HS-5 (cell line): ENCODE data around the gene METRN.

ENCODE experiments used
- DNase-seq: peaks from one replicate; pipeline ENCODE4 v3.0.0-alpha.2; 2012; ENCODE audit warnings: low read depth

Gene METRN

GRCh38 chr16:760065-760464 is 45.1 kb downstream of the METRN start:
- no peak for DNase-seq

- DNase-seq, result no peak
Measured at GRCh38 chr16:760545-761343, 45.8 kb downstream of the METRN start, which contains the start of gene MSLN. TSS of gene MSLN (plus strand) at chr16:760734. CDS start at chr16:762681, 1,947 bp downstream.

DNA sequence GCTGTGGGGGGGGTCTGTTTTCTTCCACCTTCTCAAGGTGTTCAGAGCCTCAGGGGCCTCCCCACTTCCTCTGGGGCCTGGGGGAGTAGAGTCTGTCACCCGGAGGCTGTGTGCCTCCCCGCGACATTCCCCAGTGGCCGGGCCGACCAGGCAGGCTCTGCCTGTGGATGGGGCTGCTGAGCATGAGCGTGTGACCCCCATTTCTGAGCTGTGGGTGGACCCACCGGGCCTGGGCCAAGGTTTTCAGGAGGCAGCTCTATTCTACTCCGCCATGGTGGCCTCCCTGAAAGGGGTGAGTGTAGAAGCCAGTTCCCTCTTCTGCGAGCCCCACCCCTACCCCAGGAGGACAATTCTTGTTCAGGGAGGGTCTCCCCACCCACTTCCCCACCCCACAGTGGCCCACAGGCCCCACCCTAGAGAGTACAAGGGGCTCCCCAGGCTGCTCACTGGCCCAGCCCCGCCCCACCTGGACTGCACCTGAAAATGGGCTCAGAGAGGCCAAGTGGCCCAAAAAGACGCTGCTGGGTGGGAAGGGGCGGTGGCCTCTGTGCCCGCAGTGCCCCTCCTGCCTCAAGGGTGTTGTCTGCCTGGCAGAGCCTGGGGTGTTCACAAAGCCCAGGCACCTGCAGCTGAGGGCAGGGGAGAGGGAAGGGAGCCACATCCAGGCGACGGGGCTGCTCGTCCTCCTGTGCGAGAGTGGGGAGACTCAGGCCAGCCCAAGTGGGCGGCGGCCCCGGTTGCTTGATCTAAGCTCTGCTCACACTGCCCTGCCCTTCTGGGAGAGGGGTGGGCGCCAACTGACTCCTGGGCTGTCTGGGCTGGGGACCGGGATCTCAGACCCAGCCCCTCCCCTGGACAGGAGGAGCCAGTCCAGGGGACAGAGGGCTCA is 47.0 kb downstream of the METRN start:
- no peak for DNase-seq

DNA sequence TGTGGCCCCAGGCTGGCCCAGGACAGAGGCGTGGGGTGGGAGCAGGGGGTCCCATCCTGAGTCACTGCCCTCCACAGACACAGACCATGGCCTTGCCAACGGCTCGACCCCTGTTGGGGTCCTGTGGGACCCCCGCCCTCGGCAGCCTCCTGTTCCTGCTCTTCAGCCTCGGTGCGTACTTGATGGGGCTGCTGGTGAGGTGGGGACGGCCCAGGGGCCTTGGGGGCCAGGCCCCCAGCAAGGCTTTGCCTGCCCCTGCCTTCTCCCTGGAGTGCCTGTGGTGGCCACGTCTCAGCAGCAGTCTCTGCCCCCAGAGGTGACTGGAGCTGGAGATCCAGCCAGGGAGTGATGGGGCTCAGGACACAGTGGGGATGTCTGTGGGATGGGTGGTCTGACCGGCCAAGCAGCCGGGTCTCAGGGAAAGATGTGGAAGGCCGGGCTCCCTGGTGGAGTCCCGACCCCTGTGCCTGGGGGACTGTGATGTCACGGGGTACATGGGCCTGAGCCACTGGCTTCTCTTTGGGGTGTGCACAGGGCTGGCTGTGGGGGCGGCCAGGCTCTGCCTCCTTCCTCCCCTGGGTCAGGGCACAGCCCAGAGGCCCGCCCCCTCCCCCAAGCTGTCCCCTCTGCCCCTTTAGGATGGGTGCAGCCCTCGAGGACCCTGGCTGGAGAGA is 47.8 kb downstream of the METRN start:
- no peak for DNase-seq

- no peak for DNase-seq
Measured at GRCh38 chr16:763369-764183, 48.7 kb downstream of the METRN start.

- no peak for DNase-seq
Measured at GRCh38 chr16:764184-764750, 49.3 kb downstream of the METRN start.

- no peak for DNase-seq
Measured at GRCh38 chr16:764848-765487, 50.0 kb downstream of the METRN start.

- DNase-seq, result no peak
Measured at GRCh38 chr16:765488-765865, 50.6 kb downstream of the METRN start.

GRCh38 chr16:766008-766819 is 51.3 kb downstream of the METRN start:
- no peak for DNase-seq

DNA sequence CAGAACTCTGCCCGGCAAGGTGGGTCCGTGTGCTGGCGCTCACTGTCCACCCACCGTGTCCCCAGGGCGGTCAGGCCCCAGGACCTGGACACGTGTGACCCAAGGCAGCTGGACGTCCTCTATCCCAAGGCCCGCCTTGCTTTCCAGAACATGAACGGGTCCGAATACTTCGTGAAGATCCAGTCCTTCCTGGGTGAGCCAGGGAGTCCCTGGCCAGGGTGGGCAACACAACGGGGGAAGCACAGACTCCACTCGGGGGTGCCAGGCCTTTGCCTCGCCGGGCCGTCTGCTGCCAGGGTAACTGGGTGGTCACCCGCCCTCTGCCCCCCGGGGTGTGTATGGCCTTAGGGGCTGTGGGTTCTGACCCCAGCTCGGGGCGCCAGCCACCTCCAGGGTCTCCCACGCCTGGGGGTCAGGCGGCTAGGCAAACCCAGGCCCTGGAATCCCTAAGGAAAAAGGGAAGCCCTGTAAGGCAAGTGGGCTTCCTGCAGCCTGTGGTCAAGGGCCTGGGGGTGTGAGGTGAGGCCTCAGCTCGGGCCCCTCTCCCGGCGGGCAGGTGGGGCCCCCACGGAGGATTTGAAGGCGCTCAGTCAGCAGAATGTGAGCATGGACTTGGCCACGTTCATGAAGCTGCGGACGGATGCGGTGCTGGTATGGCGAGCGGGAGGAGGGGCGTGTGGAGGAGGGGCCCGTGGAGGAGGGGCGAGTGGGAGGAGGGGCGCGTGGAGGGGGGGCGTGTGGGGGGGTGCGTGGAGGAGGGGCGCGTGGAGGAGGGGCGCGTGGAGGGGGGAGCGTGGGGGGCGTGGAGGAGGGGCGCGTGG is 52.1 kb downstream of the METRN start:
- no peak for DNase-seq

GRCh38 chr16:767743-768235 is 52.9 kb downstream of the METRN start:
- DNase-seq, result no peak

GRCh38 chr16:768428-768827 is 53.5 kb downstream of the METRN start:
- no peak for DNase-seq
